ENCODE data around the gene TIMP1. TPM values are rescaled to one million over a fixed set of nuclear protein-coding genes. Genes with fewer than 3 reads are reported as not detected.
A peak's percentile ranks its signal among the peaks of the same experiment; 100 is the strongest.

Gene TIMP1
- total RNA-seq, 1 experiment from 2014 or later, result 143 TPM

GRCh38 chrX:47613082-47613481 lies 30.8 kb downstream of the TIMP1 start:
- Mint-ChIP-seq H3K27me3 (ENCODE audit: unreplicated experiment) (peaks cover 52% of the 10 kb centered on the region), H3K36me3 (ENCODE audit: insufficient read depth, unreplicated experiment) (no peaks in the 10 kb centered on the region), H3K4me1 (ENCODE audit: low read depth, unreplicated experiment) (no peaks in the 10 kb centered on the region), H3K9me3 (ENCODE audit: low read depth, unreplicated experiment) (peaks cover 3% of the 10 kb centered on the region), H3K4me3 (ENCODE audit: low read depth, unreplicated experiment) (no peak overlapping the region), H3K27ac (ENCODE audit: unreplicated experiment) (no peak overlapping the region)
- BruUV-seq (replicated peaks), result no TSS peak
- CTCF ChIA-PET, result interaction anchor here (1.1 kb wide), 1 partner anchor 37 kb away, joined by 3 read pairs; the partner anchor contains the start of gene ELK1
- DNase-seq, result no peak
- intact Hi-C loops (cut with micrococcal nuclease; ENCODE audit: unreplicated experiment), result no loop called here
- no peak for TF ChIP-seq CTCF (IDR thresholded peaks at IDR 0.05; ENCODE audit: unreplicated experiment)

- no TSS peak for BruUV-seq (replicated peaks)
- no peak overlapping the region for H3K4me3 Mint-ChIP-seq (ENCODE audit: low read depth, unreplicated experiment)
- H3K36me3 Mint-ChIP-seq (ENCODE audit: insufficient read depth, unreplicated experiment), result peaks cover 9% of the 10 kb centered on the region
- DNase-seq, result no peak
- peaks cover 46% of the 10 kb centered on the region for H3K27me3 Mint-ChIP-seq (ENCODE audit: unreplicated experiment)
- no peak for TF ChIP-seq CTCF (IDR thresholded peaks at IDR 0.05; ENCODE audit: unreplicated experiment)
- H3K4me1 Mint-ChIP-seq (ENCODE audit: low read depth, unreplicated experiment), result no peaks in the 10 kb centered on the region
- H3K9me3 Mint-ChIP-seq (ENCODE audit: low read depth, unreplicated experiment), result peaks cover 3% of the 10 kb centered on the region
- no peak overlapping the region for H3K27ac Mint-ChIP-seq (ENCODE audit: unreplicated experiment)
- intact Hi-C loops (cut with micrococcal nuclease; ENCODE audit: unreplicated experiment), result no loop called here
- CTCF ChIA-PET, result no interaction called here
These were observed 32.4 kb downstream of the TIMP1 start for GRCh38 chrX:47614618-47615017.

GRCh38 chrX:47618923-47619485 lies 36.8 kb downstream of the TIMP1 start:
- intact Hi-C loops (cut with micrococcal nuclease; ENCODE audit: unreplicated experiment), result no loop called here
- Mint-ChIP-seq H3K27me3 (ENCODE audit: unreplicated experiment) (peaks cover 70% of the 10 kb centered on the region), H3K9me3 (ENCODE audit: low read depth, unreplicated experiment) (no peaks in the 10 kb centered on the region), H3K4me3 (ENCODE audit: low read depth, unreplicated experiment) (no peak overlapping the region), H3K36me3 (ENCODE audit: insufficient read depth, unreplicated experiment) (peaks cover 19% of the 10 kb centered on the region), H3K4me1 (ENCODE audit: low read depth, unreplicated experiment) (peaks cover 8% of the 10 kb centered on the region), H3K27ac (ENCODE audit: unreplicated experiment) (no peak overlapping the region)
- no TSS peak for BruUV-seq (replicated peaks)
- TF ChIP-seq CTCF (IDR thresholded peaks at IDR 0.05; ENCODE audit: unreplicated experiment), result no peak
- CTCF ChIA-PET, result no interaction called here
- no peak for DNase-seq

GRCh38 chrX:47619486-47620302 lies 37.5 kb downstream of the TIMP1 start, which contains the start of gene SYN1:
Gene SYN1 (minus strand): TSS chrX:47619857. CDS start chrX:47619728, 129 bp downstream.
- Mint-ChIP-seq H3K27ac (ENCODE audit: unreplicated experiment) (no peak within 1 kb of the TSS), H3K27me3 (ENCODE audit: unreplicated experiment) (peaks cover 70% of the 10 kb centered on the region), H3K4me1 (ENCODE audit: low read depth, unreplicated experiment) (peaks cover 8% of the 10 kb centered on the region), H3K9me3 (ENCODE audit: low read depth, unreplicated experiment) (no peaks in the 10 kb centered on the region), H3K4me3 (ENCODE audit: low read depth, unreplicated experiment) (peak within 1 kb of the TSS; percentile 26), H3K36me3 (ENCODE audit: insufficient read depth, unreplicated experiment) (peaks cover 19% of the 10 kb centered on the region)
- no peak for TF ChIP-seq CTCF (IDR thresholded peaks at IDR 0.05; ENCODE audit: unreplicated experiment)
- intact Hi-C loops (cut with micrococcal nuclease; ENCODE audit: unreplicated experiment), result loop anchor here (10.0 kb wide), 1 partner anchor 55 kb away; the partner anchor contains the start of gene ARAF
- DNase-seq, result peak; percentile 77
- no TSS peak for BruUV-seq (replicated peaks)
- CTCF ChIA-PET, result no interaction called here

Measured in Calu3 (cell line).